Measurements from ENCODE around the gene HMGCS2.

DNA sequence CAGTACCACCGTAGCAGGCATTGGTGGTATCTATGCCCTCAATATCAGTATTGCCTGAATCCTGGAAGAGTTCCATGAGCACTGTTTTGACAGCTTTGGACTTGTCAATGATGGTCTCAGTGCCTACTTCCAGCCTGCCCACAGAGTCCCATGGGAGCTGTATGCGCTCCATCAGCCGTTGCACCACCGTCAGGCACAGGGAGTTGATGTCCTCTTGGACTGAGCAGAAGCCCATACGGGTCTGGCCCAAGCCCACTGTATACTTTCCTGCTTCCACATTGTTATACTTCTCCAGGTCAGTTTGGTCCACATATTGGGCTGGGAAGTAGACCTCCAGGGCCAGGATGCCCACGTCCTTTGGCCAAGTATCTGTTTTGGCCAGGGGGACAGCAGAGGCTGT lies 4.5 kb downstream of the HMGCS2 start:
- TF ChIP-seq, protein P1, sequence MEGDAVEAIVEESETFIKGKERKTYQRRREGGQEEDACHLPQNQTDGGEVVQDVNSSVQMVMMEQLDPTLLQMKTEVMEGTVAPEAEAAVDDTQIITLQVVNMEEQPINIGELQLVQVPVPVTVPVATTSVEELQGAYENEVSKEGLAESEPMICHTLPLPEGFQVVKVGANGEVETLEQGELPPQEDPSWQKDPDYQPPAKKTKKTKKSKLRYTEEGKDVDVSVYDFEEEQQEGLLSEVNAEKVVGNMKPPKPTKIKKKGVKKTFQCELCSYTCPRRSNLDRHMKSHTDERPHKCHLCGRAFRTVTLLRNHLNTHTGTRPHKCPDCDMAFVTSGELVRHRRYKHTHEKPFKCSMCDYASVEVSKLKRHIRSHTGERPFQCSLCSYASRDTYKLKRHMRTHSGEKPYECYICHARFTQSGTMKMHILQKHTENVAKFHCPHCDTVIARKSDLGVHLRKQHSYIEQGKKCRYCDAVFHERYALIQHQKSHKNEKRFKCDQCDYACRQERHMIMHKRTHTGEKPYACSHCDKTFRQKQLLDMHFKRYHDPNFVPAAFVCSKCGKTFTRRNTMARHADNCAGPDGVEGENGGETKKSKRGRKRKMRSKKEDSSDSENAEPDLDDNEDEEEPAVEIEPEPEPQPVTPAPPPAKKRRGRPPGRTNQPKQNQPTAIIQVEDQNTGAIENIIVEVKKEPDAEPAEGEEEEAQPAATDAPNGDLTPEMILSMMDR (IDR thresholded peaks at IDR 0.05): no peak
- TF ChIP-seq EP300 (IDR thresholded peaks at IDR 0.05): no peak
- no peak for TF ChIP-seq RAD21 (conservative IDR thresholded peaks at IDR 0.05 in 1 of 2, IDR thresholded peaks at IDR 0.05 in 1 of 2)
- TF ChIP-seq, protein P2, sequence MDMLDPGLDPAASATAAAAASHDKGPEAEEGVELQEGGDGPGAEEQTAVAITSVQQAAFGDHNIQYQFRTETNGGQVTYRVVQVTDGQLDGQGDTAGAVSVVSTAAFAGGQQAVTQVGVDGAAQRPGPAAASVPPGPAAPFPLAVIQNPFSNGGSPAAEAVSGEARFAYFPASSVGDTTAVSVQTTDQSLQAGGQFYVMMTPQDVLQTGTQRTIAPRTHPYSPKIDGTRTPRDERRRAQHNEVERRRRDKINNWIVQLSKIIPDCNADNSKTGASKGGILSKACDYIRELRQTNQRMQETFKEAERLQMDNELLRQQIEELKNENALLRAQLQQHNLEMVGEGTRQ (IDR thresholded peaks at IDR 0.05): no peak
- TF ChIP-seq POLR2A (IDR thresholded peaks at IDR 0.05; ENCODE audit: low read length): no peak
- no peak for TF ChIP-seq MAX (IDR thresholded peaks at IDR 0.05)
- TF ChIP-seq RFX5 (IDR thresholded peaks at IDR 0.05): no peak
- TF ChIP-seq HDAC2 (IDR thresholded peaks at IDR 0.05): no peak
- TF ChIP-seq ZFP36 (IDR thresholded peaks at IDR 0.05; ENCODE audit: borderline replicate concordance, partially characterized antibody): no peak
- no peak for TF ChIP-seq PHF8 (IDR thresholded peaks at IDR 0.05; ENCODE audit: borderline replicate concordance, low read depth)
- no peak for TF ChIP-seq HMGXB4 (CRISPR knock-in tag; IDR thresholded peaks at IDR 0.05; ENCODE audit: borderline replicate concordance)
- TF ChIP-seq TP53 (CRISPR knock-in tag; IDR thresholded peaks at IDR 0.05): no peak

Data from A549 (cell line).